DLD1 (cell line): ENCODE measurements around the gene NUCKS1.

Source experiments
- in situ Hi-C: cut with HindIII; loops from 2 replicates; pipeline ENCODE4 v1.10.0; 2017; ENCODE audit warnings: low sequenced_read_pairs

NUCKS1 gene

GRCh38 chr1:205772607-205773032 lies 22.6 kb upstream of the NUCKS1 start:
- in situ Hi-C loops: no loop called here

- in situ Hi-C loops: no loop called here
These were observed 20.6 kb upstream of the NUCKS1 start for GRCh38 chr1:205770618-205771017.

- in situ Hi-C loops: no loop called here
These were observed 19.8 kb upstream of the NUCKS1 start for GRCh38 chr1:205769641-205770365.

GRCh38 chr1:205767248-205767647 lies 17.3 kb upstream of the NUCKS1 start:
- in situ Hi-C loops: no loop called here

GRCh38 chr1:205766570-205766969 lies 16.6 kb upstream of the NUCKS1 start:
- in situ Hi-C loops: no loop called here

GRCh38 chr1:205766038-205766437 lies 16.1 kb upstream of the NUCKS1 start:
- in situ Hi-C loops: no loop called here

- in situ Hi-C loops: no loop called here
These were observed 14.6 kb upstream of the NUCKS1 start for GRCh38 chr1:205764578-205764977.

- in situ Hi-C loops: no loop called here
These were observed 14.0 kb upstream of the NUCKS1 start for GRCh38 chr1:205763980-205764379.

- in situ Hi-C loops: no loop called here
These were observed 10.6 kb upstream of the NUCKS1 start for GRCh38 chr1:205760606-205761005.

- in situ Hi-C loops: no loop called here
These were observed 6.6 kb upstream of the NUCKS1 start for GRCh38 chr1:205756552-205756951.

GRCh38 chr1:205754857-205755256 lies 4.9 kb upstream of the NUCKS1 start:
- in situ Hi-C loops: no loop called here

GRCh38 chr1:205751036-205751651 lies 1.2 kb upstream of the NUCKS1 start:
- in situ Hi-C loops: no loop called here

- in situ Hi-C loops: no loop called here
These were observed 496 bp downstream of the NUCKS1 start for GRCh38 chr1:205749234-205750137.

- in situ Hi-C loops: no loop called here
These were observed 1.4 kb downstream of the NUCKS1 start for GRCh38 chr1:205748403-205749233.

GRCh38 chr1:205746757-205747412 lies 3.1 kb downstream of the NUCKS1 start:
- in situ Hi-C loops: no loop called here

GRCh38 chr1:205744403-205744802 lies 5.6 kb downstream of the NUCKS1 start:
- in situ Hi-C loops: no loop called here

- in situ Hi-C loops: no loop called here
These were observed 6.0 kb downstream of the NUCKS1 start for GRCh38 chr1:205743977-205744376.

GRCh38 chr1:205741681-205742080 lies 8.3 kb downstream of the NUCKS1 start:
- in situ Hi-C loops: no loop called here

- in situ Hi-C loops: no loop called here
These were observed 10.4 kb downstream of the NUCKS1 start for GRCh38 chr1:205739348-205740160.
